SU-DHL-6 (cell line): ENCODE results near the gene UBE2O.

Source experiments
- H2AFZ ChIP-seq: fragments of 200-600 bp; sonication (generic); 2 replicates; pipeline ENCODE4 v1.6.1; 2014; ENCODE audit warnings: low read depth, mild to moderate bottlenecking, moderate library complexity, mixed read lengths, antibody characterized with exemption, low read length; ENCODE audit not compliant: severe bottlenecking
- H3F3A ChIP-seq: fragments of 200-600 bp; shearing (Covaris generic); 2 replicates; pipeline ENCODE4 v1.6.0; 2016; ENCODE audit warnings: antibody characterized with exemption, mild to moderate bottlenecking; ENCODE audit not compliant: insufficient read depth
- H3K27ac ChIP-seq: fragments of 200-600 bp; sonication (generic); 2 replicates; pipeline ENCODE4 v1.5.1; 2016; ENCODE audit warnings: low read depth, mild to moderate bottlenecking, low read length, moderate library complexity, mixed read lengths
- H3K27me3 ChIP-seq: fragments of 200-600 bp; sonication (generic), shearing (Covaris generic); 2 replicates; pipeline ENCODE4 v1.6.0; 2014; ENCODE audit warnings: mild to moderate bottlenecking, low read length
- H3K36me3 ChIP-seq: fragments of 200-600 bp; sonication (generic); 2 replicates; pipeline ENCODE4 v1.6.1; 2014; ENCODE audit warnings: mild to moderate bottlenecking, low read length, mixed read lengths
- H3K4me2 ChIP-seq: fragments of 300-600, 200-600 bp; shearing (Covaris generic), sonication (generic); 2 replicates; pipeline ENCODE4 v1.6.0; 2014; ENCODE audit warnings: low read length, low read depth, mild to moderate bottlenecking; ENCODE audit not compliant: poor library complexity, severe bottlenecking
- H3K4me3 ChIP-seq: fragments of 200-600 bp; sonication (generic); 2 replicates; pipeline ENCODE4 v1.5.1; 2014; ENCODE audit warnings: antibody characterized with exemption, low read length, mild to moderate bottlenecking, mixed read lengths; ENCODE audit not compliant: insufficient read depth, poor library complexity, severe bottlenecking
- H3K79me2 ChIP-seq: fragments of 200-600 bp; sonication (generic); 2 replicates; pipeline ENCODE4 v1.6.1; 2014; ENCODE audit warnings: mild to moderate bottlenecking, low read length, moderate library complexity; ENCODE audit not compliant: insufficient read depth
- H3K9ac ChIP-seq: fragments of 200-600 bp; sonication (generic); 2 replicates; pipeline ENCODE4 v1.7.0; 2014; ENCODE audit warnings: mild to moderate bottlenecking, low read length
- H3K9me2 ChIP-seq: fragments of 200-600 bp; sonication (generic); replicated peaks from 2 replicates; pipeline ENCODE4 v1.6.1; 2014; ENCODE audit warnings: low read length; ENCODE audit not compliant: insufficient read depth
- H3K9me3 ChIP-seq: fragments of 200-600 bp; sonication (generic); 2 replicates; pipeline ENCODE4 v1.6.1; 2014; ENCODE audit warnings: low read length, mixed read lengths; ENCODE audit not compliant: insufficient read depth
- H4K20me1 ChIP-seq: fragments of 200-600 bp; sonication (generic); 2 replicates; pipeline ENCODE4 v1.6.1; 2014; ENCODE audit warnings: low read depth, mild to moderate bottlenecking, antibody characterized with exemption, low read length, moderate library complexity, mixed read lengths
- EZH2phosphoT487 ChIP-seq: fragments of 200-600 bp; sonication (generic), shearing (Covaris generic); conservative IDR thresholded peaks from 2 replicates; pipeline ENCODE4 v1.6.1; 2018; ENCODE audit warnings: mild to moderate bottlenecking, antibody characterized with exemption, low read length, moderate library complexity, mixed read lengths
- TF ChIP-seq, protein P1 (sequence below): fragments of 200-600 bp; sonication (generic); IDR thresholded peaks from one replicate; pipeline ENCODE4 v1.5.1; 2017; ENCODE audit warnings: antibody characterized with exemption, mild to moderate bottlenecking, low read length, moderate library complexity; ENCODE audit not compliant: insufficient read depth, poor library complexity, severe bottlenecking

UBE2O gene

DNA sequence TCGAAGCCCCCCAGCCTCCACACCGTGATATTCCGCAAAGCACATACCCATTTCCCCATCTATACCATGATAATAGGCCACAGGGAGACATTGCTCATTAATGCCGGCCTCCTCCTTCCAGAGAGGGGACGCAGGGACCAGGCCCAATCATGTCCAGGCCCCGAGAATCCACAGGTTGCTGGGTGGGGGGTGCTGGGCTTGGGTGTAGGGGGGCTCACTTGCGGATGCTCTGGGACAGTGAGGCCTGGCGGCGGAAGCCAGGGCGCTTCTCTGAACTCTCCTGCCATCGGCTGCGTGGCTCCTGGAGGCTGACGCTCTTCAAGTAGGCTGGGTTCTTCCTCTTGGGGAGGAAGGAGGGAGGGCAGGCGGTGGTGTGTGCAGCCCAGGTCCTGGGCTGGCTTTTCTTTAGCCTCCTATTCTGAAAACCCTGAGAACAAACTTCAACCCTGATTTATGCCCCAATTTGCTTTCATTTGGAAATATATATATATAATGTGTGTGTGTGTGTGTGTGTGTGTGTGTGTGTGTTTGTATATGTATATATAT lies 26.6 kb upstream of the UBE2O start:
- Histone ChIP-seq H3K4me3 (no peak overlapping the region), H3K79me2 (no peaks in the 10 kb centered on the region), H3K36me3 (no peaks in the 10 kb centered on the region), H4K20me1 (no peaks in the 10 kb centered on the region), H2AFZ (no peak overlapping the region), H3F3A (peaks cover 35% of the 10 kb centered on the region), H3K27me3 (no peaks in the 10 kb centered on the region), H3K9me2 (no peaks in the 10 kb centered on the region), H3K9me3 (no peaks in the 10 kb centered on the region), H3K4me2 (no peak overlapping the region), H3K9ac (peak overlapping the region; percentile 7; the same call in 1 of the 2 replicates), H3K27ac (peak overlapping the region; percentile 31)
- TF ChIP-seq, protein P1, sequence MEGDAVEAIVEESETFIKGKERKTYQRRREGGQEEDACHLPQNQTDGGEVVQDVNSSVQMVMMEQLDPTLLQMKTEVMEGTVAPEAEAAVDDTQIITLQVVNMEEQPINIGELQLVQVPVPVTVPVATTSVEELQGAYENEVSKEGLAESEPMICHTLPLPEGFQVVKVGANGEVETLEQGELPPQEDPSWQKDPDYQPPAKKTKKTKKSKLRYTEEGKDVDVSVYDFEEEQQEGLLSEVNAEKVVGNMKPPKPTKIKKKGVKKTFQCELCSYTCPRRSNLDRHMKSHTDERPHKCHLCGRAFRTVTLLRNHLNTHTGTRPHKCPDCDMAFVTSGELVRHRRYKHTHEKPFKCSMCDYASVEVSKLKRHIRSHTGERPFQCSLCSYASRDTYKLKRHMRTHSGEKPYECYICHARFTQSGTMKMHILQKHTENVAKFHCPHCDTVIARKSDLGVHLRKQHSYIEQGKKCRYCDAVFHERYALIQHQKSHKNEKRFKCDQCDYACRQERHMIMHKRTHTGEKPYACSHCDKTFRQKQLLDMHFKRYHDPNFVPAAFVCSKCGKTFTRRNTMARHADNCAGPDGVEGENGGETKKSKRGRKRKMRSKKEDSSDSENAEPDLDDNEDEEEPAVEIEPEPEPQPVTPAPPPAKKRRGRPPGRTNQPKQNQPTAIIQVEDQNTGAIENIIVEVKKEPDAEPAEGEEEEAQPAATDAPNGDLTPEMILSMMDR = no peak
- TF ChIP-seq EZH2phosphoT487 = no peak

DNA sequence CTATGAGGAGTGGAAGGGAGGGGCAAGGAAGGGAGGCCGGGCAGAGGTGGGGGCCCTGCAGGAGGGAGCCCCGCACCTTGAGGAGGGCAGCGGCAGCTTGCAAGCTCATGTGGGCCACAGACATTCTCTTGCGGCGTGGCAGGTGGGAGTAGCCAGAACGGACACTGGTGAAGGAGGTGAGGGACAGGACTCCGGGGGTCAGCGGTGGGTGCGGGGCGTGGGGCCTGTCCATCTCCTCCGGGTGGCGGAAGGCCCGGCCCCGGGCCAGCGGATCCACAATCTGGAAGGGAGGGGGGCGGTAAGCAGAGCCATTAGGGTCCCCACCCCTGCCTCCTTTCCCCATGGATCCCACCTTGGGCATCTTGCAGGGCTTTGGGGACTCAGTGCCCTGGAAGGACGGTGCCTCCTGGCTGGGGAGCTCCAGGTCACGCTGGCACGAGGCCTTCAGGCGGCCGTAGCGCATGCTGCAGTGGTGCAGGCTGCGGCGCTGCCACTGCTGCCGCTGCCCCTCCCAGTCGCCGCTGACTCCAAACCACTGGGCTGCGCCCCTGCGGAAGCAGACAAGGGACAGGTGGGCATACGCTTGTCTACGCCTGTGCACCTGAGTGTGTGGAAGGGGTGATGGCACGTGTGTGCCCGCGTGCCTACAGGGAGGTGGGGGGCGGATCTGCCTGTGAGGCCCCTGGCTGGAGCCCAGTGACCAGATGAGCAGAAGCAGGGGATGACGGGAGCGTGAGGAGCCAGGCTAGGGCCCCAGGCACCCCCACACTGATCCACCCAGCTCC lies 26.0 kb upstream of the UBE2O start:
- Histone ChIP-seq H2AFZ (no peak overlapping the region), H3K36me3 (no peaks in the 10 kb centered on the region), H3K4me3 (no peak overlapping the region), H3K9me3 (no peaks in the 10 kb centered on the region), H3K27ac (peak overlapping the region; percentile 31), H3K27me3 (no peaks in the 10 kb centered on the region), H3K79me2 (no peaks in the 10 kb centered on the region), H3K9ac (no peak overlapping the region), H3F3A (peaks cover 35% of the 10 kb centered on the region), H3K4me2 (no peak overlapping the region), H3K9me2 (no peaks in the 10 kb centered on the region), H4K20me1 (no peaks in the 10 kb centered on the region)
- TF ChIP-seq, protein P1 = no peak
- no peak for TF ChIP-seq EZH2phosphoT487

DNA sequence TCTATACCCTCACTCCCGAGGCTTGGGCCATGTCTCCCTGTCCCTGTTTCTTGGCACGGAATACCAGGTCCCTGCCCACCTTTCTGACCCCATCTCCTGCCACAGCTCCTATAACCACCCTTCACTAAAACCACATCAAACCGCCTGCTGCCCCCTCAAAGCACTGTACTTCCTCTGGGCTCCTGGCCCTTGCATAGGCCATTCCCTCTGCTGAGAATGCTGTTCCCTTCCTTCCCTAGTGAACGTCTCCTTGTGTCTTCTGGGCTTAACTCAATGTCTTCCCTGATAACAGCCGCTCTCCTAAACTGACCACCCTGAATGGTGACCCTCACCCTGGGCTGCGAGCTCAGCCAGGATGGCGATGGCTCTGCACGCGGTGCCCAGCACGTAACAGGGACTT lies 25.1 kb upstream of the UBE2O start:
- TF ChIP-seq, protein P1 = no peak
- no peak for TF ChIP-seq EZH2phosphoT487
- Histone ChIP-seq H3K36me3 (no peaks in the 10 kb centered on the region), H3K4me3 (no peak overlapping the region), H3K79me2 (no peaks in the 10 kb centered on the region), H3K4me2 (no peak overlapping the region), H3K9me3 (no peaks in the 10 kb centered on the region), H3F3A (peaks cover 28% of the 10 kb centered on the region), H3K9me2 (no peaks in the 10 kb centered on the region), H3K9ac (no peak overlapping the region), H2AFZ (no peak overlapping the region), H3K27me3 (no peaks in the 10 kb centered on the region), H4K20me1 (no peaks in the 10 kb centered on the region), H3K27ac (no peak overlapping the region)
